Measurements from ENCODE around the gene RPS18. TPM values are rescaled to one million over a fixed set of nuclear protein-coding genes. Genes with fewer than 3 reads are reported as not detected.
A peak's percentile ranks its signal among the peaks of the same experiment; 100 is the strongest.

RPS18 gene
- total and polyA plus RNA-seq, 2 of the 13 experiments (the other 11 are each of a cell fraction or from before 2014, with no cell fraction given), result 3,896 to 5,806 TPM

DNA sequence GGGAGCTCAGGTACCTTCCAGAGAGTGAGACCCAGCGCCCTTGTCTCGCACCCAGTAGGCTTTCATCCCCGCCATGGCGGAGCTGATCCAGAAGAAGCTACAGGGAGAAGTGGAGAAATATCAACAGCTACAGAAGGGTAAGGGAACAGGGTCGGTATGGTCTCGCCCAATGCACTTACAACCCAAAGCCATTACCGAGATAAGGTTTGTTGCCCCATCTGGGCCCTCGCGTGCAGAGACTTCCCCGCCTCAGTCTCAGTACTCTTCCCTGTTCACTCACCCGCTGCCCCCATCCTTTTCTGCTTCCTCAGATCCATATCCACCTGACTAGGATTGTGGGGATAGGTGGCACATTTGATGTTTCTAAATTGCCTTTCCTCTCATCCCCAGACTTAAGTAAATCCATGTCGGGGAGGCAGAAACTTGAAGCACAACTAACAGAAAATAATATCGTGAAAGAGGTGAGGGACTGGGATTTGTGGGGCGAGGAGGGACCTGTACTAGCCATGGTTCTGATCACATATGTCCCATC lies 18.0 kb downstream of the RPS18 start (continued):
- TF ChIP-seq CHD4 (IDR thresholded peaks at IDR 0.05; ENCODE audit: borderline replicate concordance, low read length) (no peak), ZKSCAN1 (IDR thresholded peaks at IDR 0.05; ENCODE audit: low read length) (peak; percentile 92), ZNF430 (CRISPR knock-in tag; IDR thresholded peaks at IDR 0.05) (0 out of 2 replicates have a peak, but pooled peaks have one; percentile 70), ZNF781 (CRISPR knock-in tag; IDR thresholded peaks at IDR 0.05; ENCODE audit: borderline replicate concordance, not compliant biosample characterization) (peak; percentile 38), ZNF816 (CRISPR knock-in tag; IDR thresholded peaks at IDR 0.05; ENCODE audit: borderline replicate concordance) (0 out of 2 replicates have a peak, but pooled peaks have one; percentile 30), ZNF615 (CRISPR knock-in tag; IDR thresholded peaks at IDR 0.05; ENCODE audit: borderline replicate concordance) (no peak), ZBTB3 (CRISPR knock-in tag; IDR thresholded peaks at IDR 0.05; ENCODE audit: borderline replicate concordance, low read depth) (no peak), TOPORS (CRISPR knock-in tag; IDR thresholded peaks at IDR 0.05) (no peak), CAMTA2 (CRISPR knock-in tag; IDR thresholded peaks at IDR 0.05; ENCODE audit: borderline replicate concordance) (0 out of 2 replicates have a peak, but pooled peaks have one; percentile 82), KDM2A (CRISPR knock-in tag; IDR thresholded peaks at IDR 0.05; ENCODE audit: borderline replicate concordance, low read depth) (no peak), CHD2 (IDR thresholded peaks at IDR 0.05; ENCODE audit: low read depth, low read length) (no peak), CTCF (CRISPR knock-in tag; IDR thresholded peaks at IDR 0.05) (no peak), ZNF3 (CRISPR knock-in tag; IDR thresholded peaks at IDR 0.05) (no peak), ZNF251 (CRISPR knock-in tag; IDR thresholded peaks at IDR 0.05) (no peak), IRX3 (CRISPR knock-in tag; IDR thresholded peaks at IDR 0.05; ENCODE audit: borderline replicate concordance, low read depth) (no peak), THRA (CRISPR knock-in tag; IDR thresholded peaks at IDR 0.05; ENCODE audit: borderline replicate concordance) (no peak), ZNF138 (CRISPR knock-in tag; IDR thresholded peaks at IDR 0.05; ENCODE audit: low read depth) (no peak), ZNF510 (CRISPR knock-in tag; IDR thresholded peaks at IDR 0.05; ENCODE audit: low read depth) (no peak), ZNF335 (CRISPR knock-in tag; IDR thresholded peaks at IDR 0.05) (peak; percentile 3; the same call in 1 of the 2 replicates), PHF20 (CRISPR knock-in tag; IDR thresholded peaks at IDR 0.05) (no peak; the same call in 1 of the 2 replicates), IRF2 (CRISPR knock-in tag; IDR thresholded peaks at IDR 0.05) (0 out of 2 replicates have a peak, but pooled peaks have one; percentile 9), GTF3A (CRISPR knock-in tag; conservative IDR thresholded peaks at IDR 0.05) (no peak), TSC22D2 (CRISPR knock-in tag; IDR thresholded peaks at IDR 0.05; ENCODE audit: borderline replicate concordance) (no peak; the same call in 1 of the 2 replicates)
- TF ChIP-seq, protein P1, sequence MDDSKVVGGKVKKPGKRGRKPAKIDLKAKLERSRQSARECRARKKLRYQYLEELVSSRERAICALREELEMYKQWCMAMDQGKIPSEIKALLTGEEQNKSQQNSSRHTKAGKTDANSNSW (CRISPR knock-in tag; IDR thresholded peaks at IDR 0.05; ENCODE audit: borderline replicate concordance), result peak; percentile 25; the same call in 1 of the 2 replicates
- TF ChIP-seq, protein P2, sequence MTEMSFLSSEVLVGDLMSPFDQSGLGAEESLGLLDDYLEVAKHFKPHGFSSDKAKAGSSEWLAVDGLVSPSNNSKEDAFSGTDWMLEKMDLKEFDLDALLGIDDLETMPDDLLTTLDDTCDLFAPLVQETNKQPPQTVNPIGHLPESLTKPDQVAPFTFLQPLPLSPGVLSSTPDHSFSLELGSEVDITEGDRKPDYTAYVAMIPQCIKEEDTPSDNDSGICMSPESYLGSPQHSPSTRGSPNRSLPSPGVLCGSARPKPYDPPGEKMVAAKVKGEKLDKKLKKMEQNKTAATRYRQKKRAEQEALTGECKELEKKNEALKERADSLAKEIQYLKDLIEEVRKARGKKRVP (CRISPR knock-in tag; IDR thresholded peaks at IDR 0.05), result no peak

Measured in HepG2 (cell line).